K562 (cell line): Measurements from ENCODE around the gene PLXDC1. TPM values are rescaled to one million over a fixed set of nuclear protein-coding genes. Genes with fewer than 3 reads are reported as not detected.

Experiments
- CBFA2T3 ChIP-seq: fragments of 450-650 bp; IDR thresholded peaks from 2 replicates; pipeline ENCODE4 v1.6.1; 2017
- REST ChIP-seq, 2 experiments: fragments of 450-650 bp; formaldehyde crosslinking in 1 of 2; IDR thresholded peaks; 2 replicates each; pipeline versions ENCODE4 v1.4.0 to v1.6.1; 2014 to 2020; ENCODE audit warnings: mild to moderate bottlenecking in 2 of 2, borderline replicate concordance in 1 of 2, low read depth in 1 of 2
- TAL1 ChIP-seq: fragments of 450-650 bp; IDR thresholded peaks from 2 replicates; pipeline ENCODE4 v1.6.1; 2016; ENCODE audit warnings: mild to moderate bottlenecking
- ZNF384 ChIP-seq: IDR thresholded peaks from 2 replicates; pipeline ENCODE4 v1.6.1; 2012; ENCODE audit warnings: low read depth, low read length, improper control_type of control experiment
- polyA plus RNA-seq, 8 experiments: library from polyadenylated mRNA; depleted of rRNA in 4 of 8; stranded (reverse) in 5 of 8; unstranded in 3 of 8; fragments of >200 nt; fragmentation: Nextera tagmentation in 2 of 8; fragmentation: Illumina TruSeq in 1 of 8; extraction: Ambion mirVana in 2 of 8; extraction: Trizol in 1 of 8; gene quantifications; 2 replicates each; pipeline versions ENCODE4 v1.2.1 to v1.2.3, GENCODE V29; 2011 to 2014; ENCODE audit warnings: inconsistent platforms in 1 of 8, missing spikeins in 1 of 8
- total RNA-seq, 7 experiments: library from RNA; depleted of rRNA in 6 of 7; stranded (reverse); fragments of >200 nt in 6 of 7; fragmentation: Illumina TruSeq in 2 of 7; extraction: Trizol in 2 of 7; gene quantifications; 2 replicates each; pipeline versions ENCODE4 v1.2.1 to v1.2.3, GENCODE V29; 2011 to 2021; ENCODE audit warnings: low replicate concordance in 1 of 7

Gene PLXDC1
- total and polyA plus RNA-seq, 9 of the 15 experiments (the other 6 are each of a cell fraction or from before 2014, with no cell fraction given): not detected

- TF ChIP-seq REST (IDR thresholded peaks at IDR 0.05; ENCODE audit: borderline replicate concordance) (peak; percentile 20; the same call in 1 of the 2 replicates), REST (CRISPR knock-in tag; IDR thresholded peaks at IDR 0.05; ENCODE audit: low read depth) (no peak), TAL1 (peak; percentile 70), CBFA2T3 (peak; percentile 81), ZNF384 (peak; percentile 78; the same call in 1 of the 2 replicates)
Observed at GRCh38 chr17:39036009-39036408, 115.4 kb downstream of the PLXDC1 start (continued).
